ENCODE results near the gene RNPEP. TPM values are rescaled to one million over a fixed set of nuclear protein-coding genes. Genes with fewer than 3 reads are reported as not detected.

The RNPEP gene
- total RNA-seq, 3 donors from 2014 or later, result 71.5 to 151 (median 132) TPM

DNA sequence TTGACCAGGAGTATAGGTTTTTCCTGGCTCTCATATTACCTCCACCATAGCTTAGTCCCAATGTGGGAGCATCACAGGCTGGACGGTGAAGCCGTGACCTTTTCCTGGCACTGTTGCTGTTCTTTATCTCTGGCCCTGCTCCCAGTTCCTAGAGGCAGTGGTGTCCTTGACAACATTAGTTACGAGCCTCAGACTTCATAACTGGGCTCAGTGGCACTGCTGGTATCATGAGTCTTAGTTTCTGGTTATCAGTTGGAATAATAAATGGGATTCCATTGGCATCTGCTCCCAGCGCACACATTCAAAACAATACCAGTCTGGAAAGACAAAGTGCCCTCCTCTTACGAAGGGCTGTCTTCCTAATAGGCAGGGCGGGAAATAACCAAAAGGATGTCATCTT, 8.0 kb downstream of the RNPEP start:
- Histone ChIP-seq H3K36me3 (ENCODE audit: low read depth) (peaks cover 8% of the 10 kb centered on the region), H3K4me1 (ENCODE audit: low read depth) (no peaks in the 10 kb centered on the region), H3K9me3 (no peaks in the 10 kb centered on the region), H3K4me3 (no peak overlapping the region)
- no peak for DNase-seq
- intact Hi-C loops (cut with DNase I, micrococcal nuclease), result no loop called here
- ATAC-seq, result no peak
- TF ChIP-seq, protein P1, sequence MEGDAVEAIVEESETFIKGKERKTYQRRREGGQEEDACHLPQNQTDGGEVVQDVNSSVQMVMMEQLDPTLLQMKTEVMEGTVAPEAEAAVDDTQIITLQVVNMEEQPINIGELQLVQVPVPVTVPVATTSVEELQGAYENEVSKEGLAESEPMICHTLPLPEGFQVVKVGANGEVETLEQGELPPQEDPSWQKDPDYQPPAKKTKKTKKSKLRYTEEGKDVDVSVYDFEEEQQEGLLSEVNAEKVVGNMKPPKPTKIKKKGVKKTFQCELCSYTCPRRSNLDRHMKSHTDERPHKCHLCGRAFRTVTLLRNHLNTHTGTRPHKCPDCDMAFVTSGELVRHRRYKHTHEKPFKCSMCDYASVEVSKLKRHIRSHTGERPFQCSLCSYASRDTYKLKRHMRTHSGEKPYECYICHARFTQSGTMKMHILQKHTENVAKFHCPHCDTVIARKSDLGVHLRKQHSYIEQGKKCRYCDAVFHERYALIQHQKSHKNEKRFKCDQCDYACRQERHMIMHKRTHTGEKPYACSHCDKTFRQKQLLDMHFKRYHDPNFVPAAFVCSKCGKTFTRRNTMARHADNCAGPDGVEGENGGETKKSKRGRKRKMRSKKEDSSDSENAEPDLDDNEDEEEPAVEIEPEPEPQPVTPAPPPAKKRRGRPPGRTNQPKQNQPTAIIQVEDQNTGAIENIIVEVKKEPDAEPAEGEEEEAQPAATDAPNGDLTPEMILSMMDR (IDR thresholded peaks at IDR 0.05), result no peak

DNA sequence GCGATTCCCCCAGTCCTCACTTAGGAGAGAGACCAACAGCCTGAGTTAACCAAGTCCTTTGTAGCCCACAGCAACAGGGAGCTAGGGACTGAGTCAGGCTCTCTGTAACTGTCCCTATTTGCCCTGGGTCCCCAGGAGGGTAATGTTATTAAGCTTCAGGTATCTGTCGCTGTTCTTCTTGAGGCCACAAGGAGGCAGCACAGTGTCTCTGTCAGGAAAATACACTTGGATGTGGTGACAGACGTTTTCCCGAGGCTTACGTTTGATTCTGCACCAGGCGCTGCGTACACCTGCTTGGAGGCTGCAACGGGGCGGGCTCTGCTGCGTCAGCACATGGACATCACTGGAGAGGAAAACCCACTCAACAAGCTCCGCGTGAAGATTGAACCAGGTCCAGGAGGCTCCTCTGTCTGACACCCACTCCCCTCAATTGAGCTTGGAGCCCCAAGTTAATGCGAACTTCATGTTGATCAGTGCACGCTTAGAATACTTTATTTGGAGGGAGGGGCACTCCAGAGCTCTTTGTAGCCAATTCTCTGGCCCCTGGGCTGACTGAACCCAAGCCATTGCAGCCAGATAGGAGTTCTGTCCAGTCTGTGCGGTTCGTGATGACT, 17.3 kb downstream of the RNPEP start:
- ATAC-seq, result peak; percentile 93
- Histone ChIP-seq H3K4me1 (ENCODE audit: low read depth) (no peaks in the 10 kb centered on the region), H3K36me3 (ENCODE audit: low read depth) (peaks cover 23% of the 10 kb centered on the region), H3K9me3 (no peaks in the 10 kb centered on the region), H3K4me3 (no peak overlapping the region)
- DNase-seq, result peak in 2 of 3 donors; percentile 46 to 50
- TF ChIP-seq, protein P1 (IDR thresholded peaks at IDR 0.05), result peak; percentile 70
- intact Hi-C loops (cut with DNase I, micrococcal nuclease), result loop anchor here in 1 of 2 donors (10.0 kb wide), 1 partner anchor 115 kb away; no protein-coding TSS in a partner anchor

DNA sequence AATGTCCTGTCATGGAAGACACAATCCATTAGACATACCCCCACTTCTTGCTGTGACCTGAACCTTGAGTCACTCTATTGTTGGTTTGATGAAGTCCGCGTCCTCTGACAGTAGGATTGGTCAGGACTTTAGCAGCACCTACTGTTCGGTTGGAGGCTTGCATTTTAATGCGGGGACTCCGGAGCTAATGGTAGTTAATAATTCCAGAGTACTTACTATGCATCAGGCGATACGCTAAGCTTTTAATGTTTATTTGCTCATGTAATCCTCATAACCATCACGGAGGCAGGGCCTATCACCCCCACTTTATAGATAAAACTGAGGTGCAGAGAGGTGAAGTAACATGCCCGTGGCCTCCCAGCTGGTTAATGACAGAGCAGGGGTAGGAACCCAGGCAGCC, 20.1 kb downstream of the RNPEP start:
- TF ChIP-seq, protein P1 (IDR thresholded peaks at IDR 0.05), result no peak
- no peak overlapping the region for H3K4me3 ChIP-seq
- ATAC-seq (no peak), DNase-seq (no peak)
- peaks cover 20% of the 10 kb centered on the region for H3K36me3 ChIP-seq (ENCODE audit: low read depth)
- H3K9me3 ChIP-seq, result no peaks in the 10 kb centered on the region
- H3K4me1 ChIP-seq (ENCODE audit: low read depth), result no peaks in the 10 kb centered on the region
- intact Hi-C loops (cut with DNase I, micrococcal nuclease), result loop anchor here in 1 of 2 donors (10.0 kb wide), 1 partner anchor 112 kb away; no protein-coding TSS in a partner anchor

DNA sequence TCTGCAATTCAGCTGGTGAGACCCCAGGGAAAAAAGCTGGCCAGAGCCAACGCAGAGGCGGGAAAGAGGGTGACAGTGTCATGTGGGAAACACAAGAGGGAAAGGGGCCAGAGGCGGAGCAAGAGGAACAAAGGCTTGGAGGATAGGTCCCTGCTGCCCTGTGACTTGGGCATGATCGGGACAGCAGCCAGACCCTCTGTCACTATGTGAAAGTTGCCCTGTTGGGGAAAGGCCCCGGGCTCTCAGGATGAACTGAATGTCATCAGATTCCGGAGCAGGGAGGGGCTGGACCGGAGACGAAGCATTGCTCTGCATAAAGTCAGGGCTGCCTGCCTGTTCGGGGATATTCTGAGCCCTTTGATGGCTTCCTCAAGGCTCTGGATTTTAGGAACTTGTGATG, 22.3 kb downstream of the RNPEP start:
- peaks cover 14% of the 10 kb centered on the region for H3K36me3 ChIP-seq (ENCODE audit: low read depth)
- TF ChIP-seq, protein P1 (IDR thresholded peaks at IDR 0.05), result no peak
- H3K4me3 ChIP-seq, result no peak overlapping the region
- intact Hi-C loops (cut with DNase I, micrococcal nuclease), result loop anchor here (5.0 to 10.0 kb wide), 2 partner anchors 110 to 118 kb away; partner anchors contain the start of gene GPR37L1 (in 1 of the 2)
- DNase-seq, result no peak
- H3K4me1 ChIP-seq (ENCODE audit: low read depth), result no peaks in the 10 kb centered on the region
- H3K9me3 ChIP-seq, result no peaks in the 10 kb centered on the region
- ATAC-seq, result no peak

DNA sequence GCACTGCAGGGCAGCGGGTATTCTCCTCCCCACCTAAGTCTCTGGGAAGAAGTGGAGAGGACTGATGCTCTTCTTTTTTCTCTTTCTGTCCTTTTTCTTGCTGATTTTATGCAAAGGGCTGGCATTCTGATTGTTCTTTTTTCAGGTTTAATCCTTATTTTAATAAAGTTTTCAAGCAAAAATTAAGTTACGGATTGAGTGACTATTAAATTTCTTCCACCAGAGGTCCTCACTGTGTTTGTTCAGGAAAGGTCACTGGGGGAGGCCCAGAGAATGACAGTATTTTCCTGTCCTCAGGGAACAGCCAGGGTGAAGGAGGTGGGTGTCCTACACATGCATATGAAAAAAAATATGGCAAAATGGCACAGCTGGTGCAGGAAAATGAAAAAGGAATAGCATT, 23.5 kb downstream of the RNPEP start:
- Histone ChIP-seq H3K4me3 (no peak overlapping the region), H3K4me1 (ENCODE audit: low read depth) (no peaks in the 10 kb centered on the region), H3K36me3 (ENCODE audit: low read depth) (peaks cover 14% of the 10 kb centered on the region), H3K9me3 (no peaks in the 10 kb centered on the region)
- TF ChIP-seq, protein P1 (IDR thresholded peaks at IDR 0.05), result no peak
- ATAC-seq (no peak), DNase-seq (no peak)
- intact Hi-C loops (cut with DNase I, micrococcal nuclease), result loop anchor here (5.0 to 10.0 kb wide), 2 partner anchors 109 to 116 kb away; partner anchors contain the start of gene GPR37L1 (in 1 of the 2)

Measured in mucosa of descending colon (tissue), 3 donors.